Adipocyte (in vitro differentiated cells): Measurements from ENCODE around the gene MS4A6E.

ENCODE experiments used
- DNase-seq: peaks from one replicate; pipeline ENCODE4 v3.0.0-alpha.2; 2015; ENCODE audit warnings: low read depth
- H3K27me3 ChIP-seq: replicated peaks from 2 replicates; pipeline ENCODE4 v1.7.0; 2013; ENCODE audit warnings: mild to moderate bottlenecking, low read length, moderate library complexity; ENCODE audit not compliant: control insufficient read depth, insufficient read depth
- H3K36me3 ChIP-seq: 2 replicates; pipeline ENCODE4 v1.7.0; 2013; ENCODE audit warnings: low read length, mild to moderate bottlenecking, moderate library complexity; ENCODE audit not compliant: control insufficient read depth, insufficient read depth, severe bottlenecking
- H3K4me1 ChIP-seq: 2 replicates; pipeline ENCODE4 v1.7.0; 2013; ENCODE audit warnings: mild to moderate bottlenecking, low read length, moderate library complexity; ENCODE audit not compliant: control insufficient read depth, insufficient read depth
- H3K4me3 ChIP-seq: 2 replicates; pipeline ENCODE4 v1.7.0; 2013; ENCODE audit warnings: mild to moderate bottlenecking, low read length, moderate library complexity
- H3K9ac ChIP-seq: 2 replicates; pipeline ENCODE4 v1.7.0; 2013; ENCODE audit warnings: mild to moderate bottlenecking, low read length, moderate library complexity
- H3K9me3 ChIP-seq: 2 replicates; pipeline ENCODE4 v1.7.0; 2013; ENCODE audit warnings: mild to moderate bottlenecking, low read length, moderate library complexity; ENCODE audit not compliant: control insufficient read depth

The MS4A6E gene

GRCh38 chr11:60307507-60308195 lies 19.4 kb upstream of the MS4A6E start:
- Histone ChIP-seq H3K9ac (no peak overlapping the region), H3K4me3 (no peak overlapping the region), H3K9me3 (no peaks in the 10 kb centered on the region), H3K4me1 (no peaks in the 10 kb centered on the region), H3K36me3 (no peaks in the 10 kb centered on the region), H3K27me3 (no peaks in the 10 kb centered on the region)
- no peak for DNase-seq

GRCh38 chr11:60310407-60310998 lies 16.6 kb upstream of the MS4A6E start:
- Histone ChIP-seq H3K4me3 (no peak overlapping the region), H3K27me3 (no peaks in the 10 kb centered on the region), H3K36me3 (no peaks in the 10 kb centered on the region), H3K9me3 (no peaks in the 10 kb centered on the region), H3K4me1 (no peaks in the 10 kb centered on the region), H3K9ac (no peak overlapping the region)
- no peak for DNase-seq

GRCh38 chr11:60314635-60315321 lies 12.3 kb upstream of the MS4A6E start:
- Histone ChIP-seq H3K4me1 (no peaks in the 10 kb centered on the region), H3K27me3 (no peaks in the 10 kb centered on the region), H3K36me3 (no peaks in the 10 kb centered on the region), H3K9ac (no peak overlapping the region), H3K4me3 (no peak overlapping the region), H3K9me3 (peaks cover 6% of the 10 kb centered on the region)
- DNase-seq: no peak

GRCh38 chr11:60315871-60316270 lies 11.2 kb upstream of the MS4A6E start:
- no peak for DNase-seq
- no peaks in the 10 kb centered on the region for H3K4me1 ChIP-seq
- no peaks in the 10 kb centered on the region for H3K36me3 ChIP-seq
- H3K9me3 ChIP-seq: peaks cover 12% of the 10 kb centered on the region
- no peaks in the 10 kb centered on the region for H3K27me3 ChIP-seq
- H3K4me3 ChIP-seq: no peak overlapping the region
- H3K9ac ChIP-seq: no peak overlapping the region

GRCh38 chr11:60316317-60316716 lies 10.7 kb upstream of the MS4A6E start:
- Histone ChIP-seq H3K27me3 (no peaks in the 10 kb centered on the region), H3K4me1 (no peaks in the 10 kb centered on the region), H3K9ac (no peak overlapping the region), H3K36me3 (no peaks in the 10 kb centered on the region), H3K9me3 (peaks cover 12% of the 10 kb centered on the region), H3K4me3 (no peak overlapping the region)
- no peak for DNase-seq

- H3K36me3 ChIP-seq: no peaks in the 10 kb centered on the region
- H3K9ac ChIP-seq: no peak overlapping the region
- DNase-seq: no peak
- H3K4me3 ChIP-seq: no peak overlapping the region
- H3K9me3 ChIP-seq: peaks cover 12% of the 10 kb centered on the region
- no peaks in the 10 kb centered on the region for H3K27me3 ChIP-seq
- no peaks in the 10 kb centered on the region for H3K4me1 ChIP-seq
Observed at GRCh38 chr11:60318726-60319125, 8.3 kb upstream of the MS4A6E start.

- Histone ChIP-seq H3K9me3 (peaks cover 15% of the 10 kb centered on the region), H3K36me3 (no peaks in the 10 kb centered on the region), H3K27me3 (no peaks in the 10 kb centered on the region), H3K4me1 (no peaks in the 10 kb centered on the region), H3K4me3 (no peak overlapping the region), H3K9ac (no peak overlapping the region)
- DNase-seq: no peak
Observed at GRCh38 chr11:60321051-60321450, 6.0 kb upstream of the MS4A6E start.

- no peak for DNase-seq
- H3K9me3 ChIP-seq: peaks cover 8% of the 10 kb centered on the region
- H3K4me1 ChIP-seq: no peaks in the 10 kb centered on the region
- no peaks in the 10 kb centered on the region for H3K27me3 ChIP-seq
- no peak overlapping the region for H3K4me3 ChIP-seq
- no peaks in the 10 kb centered on the region for H3K36me3 ChIP-seq
- no peak overlapping the region for H3K9ac ChIP-seq
Observed at GRCh38 chr11:60328460-60328859, 1.4 kb downstream of the MS4A6E start.

GRCh38 chr11:60332846-60333245 lies 5.8 kb downstream of the MS4A6E start:
- H3K27me3 ChIP-seq: no peaks in the 10 kb centered on the region
- no peak for DNase-seq
- no peak overlapping the region for H3K9ac ChIP-seq
- no peaks in the 10 kb centered on the region for H3K4me1 ChIP-seq
- H3K9me3 ChIP-seq: no peaks in the 10 kb centered on the region
- H3K36me3 ChIP-seq: no peaks in the 10 kb centered on the region
- no peak overlapping the region for H3K4me3 ChIP-seq

GRCh38 chr11:60334005-60334620 lies 7.1 kb downstream of the MS4A6E start:
- Histone ChIP-seq H3K9me3 (no peaks in the 10 kb centered on the region), H3K4me1 (no peaks in the 10 kb centered on the region), H3K9ac (no peak overlapping the region), H3K36me3 (no peaks in the 10 kb centered on the region), H3K27me3 (no peaks in the 10 kb centered on the region), H3K4me3 (no peak overlapping the region)
- peak; percentile 48 for DNase-seq

- Histone ChIP-seq H3K9ac (no peak overlapping the region), H3K4me3 (no peak overlapping the region), H3K4me1 (no peaks in the 10 kb centered on the region), H3K27me3 (peaks cover 4% of the 10 kb centered on the region), H3K36me3 (no peaks in the 10 kb centered on the region), H3K9me3 (no peaks in the 10 kb centered on the region)
- no peak for DNase-seq
Observed at GRCh38 chr11:60336767-60337391, 9.8 kb downstream of the MS4A6E start.
